RKO (cell line): ENCODE measurements around the gene WWC1.
A peak's percentile ranks its signal among the peaks of the same experiment; 100 is the strongest.

Experiments
- DNase-seq: peaks from one replicate; pipeline ENCODE4 v3.0.0-alpha.2; 2016; ENCODE audit warnings: low spot score

Gene WWC1

GRCh38 chr5:168364750-168365550 is 73.5 kb downstream of the WWC1 start:
- no peak for DNase-seq

- no peak for DNase-seq
Observed at GRCh38 chr5:168365581-168366081, 74.2 kb downstream of the WWC1 start.

- peak; percentile 69 for DNase-seq
Observed at GRCh38 chr5:168366116-168366515, 74.7 kb downstream of the WWC1 start.

GRCh38 chr5:168368854-168369253 is 77.4 kb downstream of the WWC1 start:
- no peak for DNase-seq

- DNase-seq = no peak
Observed at GRCh38 chr5:168370831-168371230, 79.4 kb downstream of the WWC1 start.

GRCh38 chr5:168372356-168372946 is 81.0 kb downstream of the WWC1 start:
- DNase-seq = no peak

GRCh38 chr5:168374532-168374931 is 83.1 kb downstream of the WWC1 start:
- DNase-seq = no peak

GRCh38 chr5:168375214-168375613 is 83.8 kb downstream of the WWC1 start:
- DNase-seq = no peak

GRCh38 chr5:168377525-168377924 is 86.1 kb downstream of the WWC1 start:
- no peak for DNase-seq

GRCh38 chr5:168378741-168379140 is 87.3 kb downstream of the WWC1 start:
- no peak for DNase-seq

- no peak for DNase-seq
Observed at GRCh38 chr5:168382421-168382820, 91.0 kb downstream of the WWC1 start.

GRCh38 chr5:168390491-168390890 is 99.0 kb downstream of the WWC1 start:
- DNase-seq = no peak

GRCh38 chr5:168393773-168394172 is 102.3 kb downstream of the WWC1 start:
- no peak for DNase-seq

- DNase-seq = no peak
Observed at GRCh38 chr5:168400429-168401220, 109.2 kb downstream of the WWC1 start.

- no peak for DNase-seq
Observed at GRCh38 chr5:168401226-168401625, 109.8 kb downstream of the WWC1 start.

- DNase-seq = no peak
Observed at GRCh38 chr5:168401880-168402279, 110.4 kb downstream of the WWC1 start.

- DNase-seq = no peak
Observed at GRCh38 chr5:168404365-168404764, 112.9 kb downstream of the WWC1 start.

GRCh38 chr5:168407211-168407610 is 115.8 kb downstream of the WWC1 start:
- no peak for DNase-seq

GRCh38 chr5:168408561-168409305 is 117.3 kb downstream of the WWC1 start:
- DNase-seq = no peak

GRCh38 chr5:168409591-168410458 is 118.4 kb downstream of the WWC1 start:
- DNase-seq = peak; percentile 11

- DNase-seq = no peak
Observed at GRCh38 chr5:168411871-168412270, 120.4 kb downstream of the WWC1 start.
